ENCODE results near the gene TSPAN31. TPM values are rescaled to one million over a fixed set of nuclear protein-coding genes. Genes with fewer than 3 reads are reported as not detected.

TSPAN31 gene
- total and polyA plus RNA-seq, 2 of the 8 experiments (the other 6 are each of a cell fraction or from before 2014, with no cell fraction given): 15.8 to 31.4 TPM

- Histone ChIP-seq H4K8ac (ENCODE audit: extremely low read depth, insufficient read depth, low read length) (no peak overlapping the region), H3K27ac (ENCODE audit: low read depth, low read length) (no peak overlapping the region), H4K20me1 (replicated peaks in 1 of 2; ENCODE audit: control insufficient read depth in 1 of 2, insufficient read depth in 2 of 2, low read length in 2 of 2) (no peaks in the 10 kb centered on the region), H2BK5ac (ENCODE audit: low read depth, low read length) (no peak overlapping the region), H3K9me3 (ENCODE audit: insufficient read depth in 2 of 2, low read depth in 1 of 2, low read length in 1 of 2) (no peaks in the 10 kb centered on the region), H2BK15ac (ENCODE audit: low read length) (no peak overlapping the region), H3K27me3 (replicated peaks in 1 of 4; ENCODE audit: control insufficient read depth in 3 of 4, extremely low read depth in 1 of 4, insufficient read depth in 3 of 4, low read length in 3 of 4) (no peaks in the 10 kb centered on the region), H3K14ac (ENCODE audit: insufficient read length) (no peak overlapping the region), H2AFZ (ENCODE audit: low read length) (no peak overlapping the region), H3K4me3 (ENCODE audit: extremely low read depth in 1 of 4, insufficient read depth in 2 of 4, low read depth in 3 of 4, low read length in 4 of 4) (no peak overlapping the region), H3K79me2 (ENCODE audit: control insufficient read depth in 1 of 2, insufficient read depth in 2 of 2, low read length in 2 of 2) (no peaks in the 10 kb centered on the region), H2AK5ac (ENCODE audit: low read depth, low read length) (no peak overlapping the region), H2BK120ac (replicated peaks; ENCODE audit: low read depth, low read length) (no peak overlapping the region), H3K56ac (replicated peaks; ENCODE audit: insufficient read length, low read depth, low read length) (no peak overlapping the region), H4K5ac (ENCODE audit: insufficient read length, low read depth, low read length) (no peak overlapping the region), H3K18ac (ENCODE audit: extremely low read depth, low read length) (no peak overlapping the region), H2BK12ac (ENCODE audit: low read depth, low read length) (no peak overlapping the region), H2BK20ac (ENCODE audit: low read length) (no peak overlapping the region), H4K91ac (replicated peaks; ENCODE audit: insufficient read length, low read length) (no peak overlapping the region), H3K4me1 (replicated peaks in 1 of 4; ENCODE audit: control insufficient read depth in 3 of 4, insufficient read depth in 4 of 4, low read length in 3 of 4) (no peaks in the 10 kb centered on the region), H3K36me3 (ENCODE audit: control insufficient read depth in 2 of 4, insufficient read depth in 4 of 4, low read length in 3 of 4) (peaks cover 2 to 32% (median 17%) of the 10 kb centered on the region in 4 experiments; a peak in 7 of 8 replicates), H3K4me2 (ENCODE audit: insufficient read depth in 1 of 2, low read depth in 2 of 2, low read length in 2 of 2) (no peak overlapping the region), H3K79me1 (ENCODE audit: low read depth, low read length) (no peaks in the 10 kb centered on the region; the same call in 1 of the 2 replicates), H3K23me2 (ENCODE audit: low read depth, low read length) (no peaks in the 10 kb centered on the region), H3K4ac (replicated peaks; ENCODE audit: insufficient read length, low read depth, low read length) (no peak overlapping the region), H3K23ac (ENCODE audit: insufficient read length) (no peak overlapping the region), H3K9ac (replicated peaks in 1 of 4; ENCODE audit: extremely low read depth in 1 of 4, low read depth in 3 of 4, low read length in 3 of 4) (no peak overlapping the region)
- FAIRE-seq: no peak
- WGBS, 2 experiments (ENCODE audit: extremely low coverage in 1 of 2, insufficient coverage in 1 of 2, insufficient read length in 1 of 2, insufficient replicate concordance in 2 of 2, low coverage in 1 of 2, low lambda C conversion rate in 2 of 2, missing lambda C conversion rate in 1 of 2): 96% methylated on average over 1 of the region's 1 CpG; no CpG with 5 or more reads in 1 of the 2 experiments
- no peak for DNase-seq (ENCODE audit: low read depth in 1 of 2, low spot score in 2 of 2)
- TF ChIP-seq SP4 (IDR thresholded peaks at IDR 0.05; ENCODE audit: low read length) (no peak), BCL11A (IDR thresholded peaks at IDR 0.05; ENCODE audit: low read depth in 2 of 2, low read length in 2 of 2) (no peak), HDAC2 (IDR thresholded peaks at IDR 0.05; ENCODE audit: borderline replicate concordance in 1 of 2, low read depth in 2 of 2, low read length in 2 of 2) (no peak)
- POLR2A ChIA-PET (ENCODE audit: partially characterized antibody): interaction anchor here (1.6 to 8.0 kb wide), 2 partner anchors 10 to 21 kb away, joined by 5 to 71 read pairs; partner anchors contain the start of gene AVIL
- CTCF ChIA-PET (ENCODE audit: partially characterized antibody): interaction anchor here (1.1 kb wide), 2 partner anchors 10 to 14 kb away, joined by 3 to 4 read pairs; partner anchors contain the start of gene TSFM
Observed at GRCh38 chr12:57796996-57797395, 52.2 kb downstream of the TSPAN31 start.

Data from H1 (cell line).